T1000 (cell line): ENCODE measurements around the gene XKR3.
"Not testable (repeated sequence)": the region's sequence is repeated elsewhere in the genome, so short reads cannot be mapped to it uniquely, and the experiment has no call there.

Source experiments
- DNase-seq: peaks from one replicate; lab custom pipeline; 2025; ENCODE audit warnings: mixed read lengths; lab: John Stamatoyannopoulos, UW

Gene XKR3

DNA sequence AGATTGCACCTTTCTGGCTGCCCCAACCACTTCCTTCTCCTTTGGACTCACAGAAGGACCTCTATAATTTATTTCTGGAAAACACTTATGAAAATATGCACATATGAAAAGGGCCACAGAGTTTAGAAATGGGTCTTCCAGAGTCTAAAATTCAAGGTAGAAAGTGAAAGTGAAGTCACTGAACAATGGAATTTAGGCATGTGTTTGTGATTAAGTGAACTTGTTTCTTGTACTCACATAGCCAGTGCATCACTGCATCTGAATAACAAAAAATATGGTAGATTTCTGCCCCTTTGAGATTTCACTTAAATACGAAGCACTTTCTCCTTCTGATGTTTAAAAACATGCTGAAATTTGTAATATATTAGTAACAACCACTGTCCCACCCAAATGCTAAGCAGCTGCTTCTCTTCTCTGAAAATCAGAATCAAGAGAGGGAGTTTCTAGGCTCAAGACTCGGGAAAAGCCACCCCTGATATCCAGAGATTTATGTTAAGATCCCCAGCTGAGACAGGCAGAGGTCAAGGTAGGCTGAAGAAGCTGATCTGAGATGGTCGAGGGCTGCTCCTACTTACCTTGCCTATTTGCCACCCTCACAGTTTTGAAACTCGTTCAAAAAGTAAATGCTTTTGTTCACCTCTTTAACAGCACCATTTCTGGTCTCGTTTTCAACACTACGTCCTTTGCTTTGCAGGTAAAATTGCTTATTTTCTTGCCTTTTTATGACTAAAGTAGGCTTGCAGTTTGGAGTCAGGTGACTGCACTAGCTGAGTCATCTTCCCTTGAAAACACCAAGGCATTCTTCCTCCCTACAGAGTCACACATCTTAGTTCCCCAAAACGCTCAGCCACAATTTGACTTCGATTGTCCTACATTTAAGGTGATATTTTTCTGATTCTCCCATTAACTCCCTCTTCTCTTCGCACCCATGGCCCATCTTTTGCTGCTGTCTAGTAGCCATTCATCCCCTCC lies at the start of gene XKR3:
Gene XKR3, minus strand, starts transcription at position 696 of the 972 bp plus-strand sequence. CDS start 17,338 bp downstream, outside the sequence.
- DNase-seq: no peak

DNA sequence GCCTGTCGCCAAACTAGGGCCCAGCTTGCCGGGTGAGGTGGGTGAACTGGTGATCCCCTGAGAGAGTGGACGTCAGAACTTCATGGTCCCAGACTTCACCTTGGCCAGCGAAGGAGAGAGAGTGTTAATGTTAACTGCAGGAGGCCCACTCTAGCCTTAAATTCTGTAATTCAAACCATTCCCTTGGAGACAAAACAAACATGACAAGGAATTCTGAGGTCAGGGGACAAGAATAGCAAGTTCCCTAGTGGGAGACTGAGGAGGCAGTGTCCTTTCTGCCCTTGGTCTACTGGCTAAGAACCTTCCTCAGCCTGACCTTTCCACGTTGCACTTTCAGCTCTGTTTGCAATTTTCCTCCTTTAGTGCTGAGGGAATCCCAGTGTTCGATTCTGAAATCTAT lies 44.4 kb upstream of the XKR3 start:
- DNase-seq: not testable (repeated sequence)

DNA sequence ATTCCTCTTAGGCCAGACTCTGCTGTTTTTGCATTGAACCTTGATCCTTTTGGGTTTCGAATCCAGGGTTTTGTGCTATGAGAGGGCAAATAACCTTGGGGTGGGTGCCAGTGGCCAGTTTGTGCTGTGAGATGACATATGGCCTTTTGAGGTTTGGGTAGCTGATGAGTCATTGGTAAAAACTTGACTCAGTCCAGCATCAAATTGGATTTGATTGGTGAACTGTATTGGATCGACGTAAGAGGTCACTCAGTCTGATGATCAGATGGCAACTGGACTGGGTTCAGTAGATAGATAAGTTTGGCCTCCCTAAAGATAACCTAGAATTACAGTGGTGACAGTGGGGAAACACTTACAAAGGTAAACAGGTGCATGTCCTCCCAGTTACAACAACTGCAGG lies 41.0 kb upstream of the XKR3 start:
- no peak for DNase-seq

DNA sequence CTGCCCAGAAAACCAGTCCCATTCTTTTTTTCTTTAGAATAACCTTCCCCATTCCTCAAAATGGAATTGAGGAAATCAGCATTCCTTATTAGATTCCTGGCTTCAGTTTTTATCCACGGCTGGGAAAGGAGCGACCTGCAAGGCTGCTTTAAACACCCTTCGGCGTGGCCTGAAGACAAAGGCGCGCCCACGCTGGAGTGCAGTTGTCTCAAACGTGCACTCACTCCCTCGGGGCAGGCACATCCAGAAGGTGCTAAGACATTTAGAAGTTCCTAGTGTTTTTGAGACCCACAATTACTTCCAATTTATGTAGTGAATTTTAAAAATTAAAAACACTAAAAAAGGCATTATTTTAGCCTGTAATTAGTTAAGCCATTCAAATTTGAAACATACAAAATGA lies 31.6 kb upstream of the XKR3 start:
- not testable (repeated sequence) for DNase-seq

DNA sequence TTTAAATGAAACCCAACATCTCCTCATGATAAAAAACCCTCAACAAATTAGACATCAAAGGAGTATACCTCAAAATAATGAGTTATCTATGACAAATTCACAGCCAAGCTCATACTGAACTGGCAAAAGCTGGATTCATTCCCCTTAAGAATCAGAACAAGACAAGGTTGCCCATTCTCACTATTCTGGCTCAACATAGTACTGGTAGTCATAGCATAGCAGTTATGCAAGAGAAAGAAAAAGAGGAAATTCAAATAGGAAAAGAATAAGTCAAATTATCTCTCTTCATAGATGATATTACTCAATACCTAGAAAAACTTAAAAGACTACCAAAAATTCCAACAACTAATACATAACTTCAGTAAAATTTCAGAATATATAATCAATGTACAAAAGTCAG lies 29.4 kb upstream of the XKR3 start:
- no peak for DNase-seq

DNA sequence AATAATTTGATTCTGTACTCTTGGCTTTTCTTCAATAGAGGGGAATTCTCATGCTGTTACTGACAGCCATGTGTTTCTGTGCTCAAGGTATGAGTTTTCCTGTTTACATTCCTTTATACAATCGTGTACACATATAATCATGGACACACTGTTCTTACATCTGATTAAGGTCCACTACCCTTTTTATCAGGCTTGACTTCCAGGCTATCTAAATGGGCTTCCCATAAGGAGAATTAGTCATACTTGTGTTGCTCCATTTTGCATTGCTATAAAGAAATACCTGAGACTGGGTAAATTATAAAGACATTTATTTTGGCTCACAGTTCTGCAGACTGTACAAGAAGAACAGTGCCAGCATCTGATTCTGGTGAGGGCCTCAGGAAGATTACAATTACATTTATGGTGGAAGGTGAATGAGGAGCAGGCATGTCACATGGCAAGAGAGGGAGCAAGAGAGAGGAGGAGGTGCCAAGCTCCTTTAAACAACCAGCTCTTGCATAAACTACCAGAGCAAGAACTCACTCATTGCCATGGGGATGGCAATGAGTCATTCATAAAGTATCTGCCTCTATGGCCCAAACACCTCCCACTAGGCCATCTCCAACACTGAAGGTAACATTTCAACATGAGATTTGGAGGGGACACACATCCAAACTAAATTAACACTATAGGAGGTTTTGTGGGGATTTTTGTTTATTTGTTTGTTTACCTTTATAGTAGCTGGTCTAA lies 26.2 kb upstream of the XKR3 start:
- not testable (repeated sequence) for DNase-seq

DNA sequence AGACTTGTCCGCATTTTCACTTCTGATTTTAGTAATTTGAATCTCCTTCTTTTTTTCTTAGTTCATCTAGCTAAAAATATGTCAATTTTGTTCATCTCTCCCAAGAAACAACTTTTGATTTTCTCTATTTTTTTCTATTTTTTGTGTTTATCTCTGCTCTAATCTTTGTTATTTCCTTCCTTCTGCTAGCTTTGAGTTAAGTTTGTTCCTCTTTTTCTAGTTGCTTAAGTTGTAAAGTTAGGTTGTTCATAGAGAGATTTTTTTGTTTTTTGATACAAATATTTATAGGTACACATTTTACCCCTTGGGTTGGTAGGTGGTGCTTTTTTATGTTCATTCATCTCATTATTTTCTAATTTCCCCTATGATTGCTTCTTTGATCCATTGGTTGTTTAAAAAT lies 22.1 kb upstream of the XKR3 start:
- no peak for DNase-seq

DNA sequence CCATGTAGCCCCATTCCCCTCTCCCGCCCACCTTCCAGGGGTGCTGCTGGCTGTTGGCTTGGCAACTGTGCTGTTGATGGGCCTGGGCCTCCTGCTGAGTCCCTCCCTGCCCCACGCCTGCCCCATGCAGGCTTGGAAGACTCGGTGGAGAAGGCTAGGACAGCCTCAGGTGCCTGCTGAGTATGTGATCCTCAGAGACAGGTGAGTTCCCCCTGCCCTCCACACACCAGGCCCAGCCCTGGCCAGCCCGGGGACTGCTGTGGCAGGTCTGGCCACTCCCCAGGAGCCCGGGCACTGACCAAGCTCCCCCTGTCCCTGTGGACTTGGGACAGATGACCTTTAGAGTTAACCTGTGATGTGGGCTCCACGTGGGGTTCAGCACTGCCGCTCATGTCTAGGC lies 20.7 kb upstream of the XKR3 start:
- DNase-seq: no peak

DNA sequence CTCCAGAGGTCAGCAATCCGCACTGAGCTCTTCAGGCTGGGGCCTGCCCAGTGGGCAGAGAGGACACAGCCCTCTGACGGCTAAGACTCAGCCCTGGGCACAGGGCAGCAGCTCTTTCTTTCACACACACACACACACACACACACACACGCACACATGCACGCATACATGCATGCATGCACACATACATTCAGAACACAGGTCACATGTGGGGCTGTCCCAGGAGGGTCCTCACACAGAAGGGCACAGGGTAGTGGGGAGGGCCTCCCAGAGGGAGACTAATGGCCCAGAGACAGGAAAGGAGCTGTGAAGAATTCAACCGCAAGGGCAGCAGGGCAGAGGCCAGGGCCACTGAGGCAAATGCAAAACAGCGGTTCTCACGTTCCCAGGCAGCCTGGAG lies 20.3 kb upstream of the XKR3 start:
- DNase-seq: no peak

DNA sequence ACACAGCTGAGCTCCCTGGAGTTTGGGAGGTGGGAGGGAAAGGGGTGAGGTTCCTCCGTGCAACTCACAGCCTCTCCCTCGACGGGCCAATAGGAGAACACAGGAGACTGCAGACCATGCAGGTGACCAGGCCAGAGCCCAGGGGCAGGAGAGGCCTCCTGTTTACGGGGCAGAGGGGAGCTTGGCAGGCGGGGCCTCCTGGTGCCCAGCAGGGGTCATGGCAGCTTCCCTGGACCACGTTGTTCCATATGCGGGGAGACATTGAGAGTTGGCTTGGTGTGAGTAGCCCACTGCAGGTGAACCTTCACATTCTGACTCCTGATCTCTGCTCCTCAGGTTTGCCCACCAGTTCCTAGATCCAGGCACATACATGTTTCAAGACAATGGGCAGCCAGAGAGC lies 19.3 kb upstream of the XKR3 start:
- no peak for DNase-seq

DNA sequence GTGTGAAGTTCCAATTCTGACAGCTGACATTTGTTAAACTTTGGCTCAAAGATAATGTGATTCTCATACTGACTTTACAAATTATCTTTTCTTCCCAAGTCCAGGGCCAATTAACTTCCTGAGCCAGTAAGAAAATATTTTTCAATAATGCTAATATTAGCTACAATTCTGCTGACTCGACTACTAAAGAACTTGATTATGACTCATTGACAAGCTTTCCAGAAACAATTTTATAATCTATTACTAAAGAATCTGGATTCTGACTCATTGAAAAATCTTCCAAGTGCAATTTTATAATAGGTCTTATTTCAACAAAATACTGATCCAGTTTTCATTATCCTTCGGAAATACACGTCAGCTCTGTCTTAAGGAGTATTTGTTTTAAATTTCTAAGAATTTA lies 12.9 kb upstream of the XKR3 start:
- no peak for DNase-seq

DNA sequence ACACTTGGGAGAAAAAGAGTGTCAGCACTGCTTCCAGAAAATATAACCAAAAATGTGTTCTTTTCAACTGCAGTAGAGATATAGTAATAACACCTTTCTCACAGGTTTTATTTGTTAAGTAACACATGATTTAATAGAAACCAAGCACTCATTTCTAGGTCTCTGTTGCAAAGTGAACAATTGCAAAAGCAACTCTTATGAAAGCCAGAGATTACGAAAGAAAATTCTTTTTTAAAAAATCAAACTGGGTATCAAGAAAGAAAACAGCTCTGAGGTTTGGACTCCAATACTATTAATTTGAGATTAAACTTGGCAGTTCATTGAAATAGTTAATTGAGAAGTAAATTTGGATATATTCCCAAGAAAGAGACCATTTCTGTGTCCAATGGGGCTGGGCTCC lies 9.8 kb upstream of the XKR3 start:
- no peak for DNase-seq

DNA sequence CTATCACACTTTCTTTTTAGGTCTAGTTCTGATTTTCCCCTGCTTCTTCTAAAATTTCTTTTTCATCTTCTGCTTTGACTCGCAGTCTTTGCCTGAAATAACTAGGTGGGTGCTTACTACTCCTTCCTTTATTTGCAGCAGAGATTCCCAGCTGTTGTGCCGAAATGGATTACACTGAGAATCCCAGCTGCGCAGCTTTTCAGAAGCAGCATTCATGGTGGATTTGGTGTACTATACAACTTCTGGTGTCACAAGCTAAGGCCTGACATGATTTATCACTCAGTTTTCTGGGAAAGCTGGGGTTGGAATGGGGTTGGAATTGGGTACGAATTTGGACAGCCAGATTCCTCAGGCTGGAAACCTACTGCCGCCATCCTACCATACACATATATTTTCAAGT lies 6.0 kb upstream of the XKR3 start:
- no peak for DNase-seq

DNA sequence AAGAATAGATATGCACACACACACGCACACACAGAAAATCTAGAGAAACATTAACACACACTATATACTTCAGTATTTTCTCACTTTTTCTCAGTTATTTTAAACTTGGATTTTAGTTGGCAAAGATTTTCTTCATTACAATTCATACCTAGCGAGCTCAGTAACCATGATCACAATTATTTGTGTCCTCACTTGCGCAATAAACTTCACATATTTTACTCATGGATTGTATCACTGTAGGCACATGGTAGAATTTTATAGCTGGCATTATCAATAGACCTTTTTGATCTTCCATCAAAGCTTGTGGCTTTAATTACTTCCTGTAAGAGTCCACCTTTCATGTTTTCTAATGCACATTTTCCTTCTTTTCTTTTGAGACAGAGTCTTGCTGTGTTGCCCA lies 4.8 kb upstream of the XKR3 start:
- DNase-seq: no peak

DNA sequence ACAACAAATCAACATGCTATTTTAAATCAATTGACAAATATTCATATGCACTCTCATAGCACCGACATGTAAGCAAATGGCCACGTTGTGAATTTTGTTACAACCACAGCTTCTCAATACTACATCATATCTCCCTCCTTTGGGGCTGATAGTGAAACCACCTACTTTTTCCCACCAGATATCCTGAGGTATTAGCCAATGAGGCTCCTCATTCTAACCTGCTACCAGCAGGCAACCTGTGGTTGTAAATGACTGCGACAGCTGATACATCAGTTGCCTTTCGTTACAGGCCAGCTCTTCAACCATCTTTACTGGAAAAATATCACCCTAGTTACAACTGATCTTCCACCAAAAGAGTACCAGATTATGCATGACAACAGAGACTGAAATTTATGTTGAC lies 3.7 kb upstream of the XKR3 start:
- no peak for DNase-seq

DNA sequence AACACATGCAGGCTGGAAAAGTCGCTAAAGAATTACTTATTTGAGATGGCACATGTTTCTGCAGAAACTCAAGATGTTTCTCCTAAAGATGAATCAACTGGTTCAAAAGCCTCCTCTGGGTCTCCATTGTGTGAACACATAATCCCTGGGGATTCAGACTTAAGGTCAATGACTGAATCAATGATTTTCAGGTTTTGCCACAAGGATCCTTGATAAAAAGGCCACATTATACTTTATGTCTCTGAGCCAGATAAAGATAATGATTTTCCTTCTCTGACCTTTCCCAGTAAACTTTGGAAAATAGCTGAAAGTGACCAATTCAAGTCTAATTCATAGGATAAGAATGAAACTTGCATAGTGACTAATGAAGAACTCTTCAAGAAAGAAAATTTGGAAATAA lies 2.3 kb upstream of the XKR3 start:
- no peak for DNase-seq

DNA sequence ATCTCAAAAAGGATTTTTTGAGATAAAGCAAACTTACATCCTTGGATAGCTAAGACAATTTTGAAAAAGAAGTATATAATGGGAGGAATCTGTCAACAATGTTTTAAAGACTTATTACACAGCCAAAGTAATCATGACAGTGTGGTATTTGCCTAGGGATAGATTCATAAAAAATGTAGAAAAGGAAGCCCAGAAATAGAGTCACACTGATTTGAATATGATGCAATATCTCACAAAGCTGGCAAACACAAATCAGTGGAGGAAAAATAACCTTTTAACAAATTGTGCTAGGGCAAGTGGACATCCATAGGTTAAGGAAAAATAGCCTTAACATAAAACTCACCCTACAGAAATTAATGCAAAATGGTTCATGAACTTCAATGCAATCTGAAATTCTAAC lies 6.0 kb downstream of the XKR3 start:
- no peak for DNase-seq

DNA sequence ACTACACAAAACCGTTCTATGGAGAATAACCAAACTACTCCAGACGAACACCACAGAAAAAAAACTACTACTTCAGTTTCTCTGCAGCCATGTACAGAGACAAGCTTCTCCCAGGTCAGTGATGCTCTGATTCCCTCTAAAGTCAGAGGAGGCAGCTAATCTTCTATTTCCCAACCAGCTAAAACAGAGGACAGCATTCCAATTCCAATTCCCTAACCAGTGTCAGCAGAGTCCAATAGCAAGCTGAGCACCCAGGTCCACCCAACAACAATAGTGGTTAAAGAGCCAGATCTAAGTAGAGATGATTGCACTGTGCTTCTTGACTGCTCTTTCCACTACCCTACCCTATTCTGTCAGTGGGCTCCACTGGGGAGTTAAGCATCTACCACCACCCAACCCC lies 6.7 kb downstream of the XKR3 start:
- DNase-seq: no peak

DNA sequence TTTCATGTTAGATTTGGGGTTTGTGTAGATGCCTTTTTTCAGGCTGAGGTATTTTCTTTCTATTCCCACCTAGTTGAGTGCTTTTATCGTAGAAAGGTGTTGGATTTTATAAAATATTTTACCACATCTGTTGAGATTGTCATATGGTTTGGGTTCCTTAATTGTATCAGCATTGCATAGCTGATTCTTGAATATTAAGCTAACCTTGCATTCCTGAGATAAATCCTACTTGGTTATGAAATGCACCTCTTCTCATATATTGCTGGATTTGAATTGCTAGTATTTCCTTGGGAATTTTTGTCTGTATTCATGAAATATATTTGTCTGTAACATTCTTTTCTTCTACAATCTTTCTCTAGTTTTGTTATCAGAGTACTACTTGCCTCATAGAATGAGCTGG lies 10.1 kb downstream of the XKR3 start:
- no peak for DNase-seq

DNA sequence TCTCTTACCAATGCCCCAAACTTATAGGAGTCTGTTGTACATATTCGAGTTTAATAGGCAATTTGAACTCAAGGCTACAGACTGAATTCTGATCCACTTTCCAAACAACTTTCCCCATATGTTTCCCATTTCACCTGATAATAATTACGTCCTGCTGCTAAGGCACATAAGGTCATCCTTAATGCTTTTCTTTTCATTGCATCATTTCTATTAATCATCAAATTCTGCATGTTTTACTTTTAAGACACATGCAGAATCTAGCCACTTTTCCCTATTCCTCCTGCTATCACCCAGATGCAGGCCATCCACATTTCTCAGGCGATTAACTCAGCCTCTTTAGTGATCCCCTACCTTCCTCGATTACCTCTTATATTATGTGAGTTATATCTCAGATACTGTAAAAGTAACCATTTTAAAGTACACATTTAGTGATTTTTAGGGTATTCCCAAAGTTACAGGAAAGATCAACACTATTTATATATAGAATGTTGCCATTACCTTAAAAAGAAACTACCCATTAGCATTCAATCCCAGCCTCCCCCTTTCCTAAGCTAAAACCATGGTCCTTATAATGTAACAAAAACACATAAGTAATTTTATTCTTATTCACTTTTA lies 14.9 kb downstream of the XKR3 start:
- no peak for DNase-seq

DNA sequence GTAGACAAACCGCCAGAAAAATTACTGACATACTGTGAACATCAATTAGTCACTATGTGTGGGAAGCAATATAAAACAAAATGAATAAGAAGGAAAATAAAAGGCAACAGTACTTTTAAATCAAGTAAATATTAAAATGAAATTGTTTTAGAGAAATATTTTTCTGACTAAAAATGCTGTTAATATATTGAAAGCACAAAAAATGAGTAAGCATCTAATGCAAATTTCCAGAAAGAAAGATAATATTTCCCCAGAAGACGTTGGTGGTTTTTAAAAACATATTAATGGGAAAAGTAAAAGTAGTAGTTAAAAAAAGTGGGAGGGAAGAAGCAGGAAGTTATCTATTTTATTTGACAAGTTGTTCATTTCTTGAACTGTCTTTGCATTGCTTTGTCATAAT lies 16.5 kb downstream of the XKR3 start:
- no peak for DNase-seq

DNA sequence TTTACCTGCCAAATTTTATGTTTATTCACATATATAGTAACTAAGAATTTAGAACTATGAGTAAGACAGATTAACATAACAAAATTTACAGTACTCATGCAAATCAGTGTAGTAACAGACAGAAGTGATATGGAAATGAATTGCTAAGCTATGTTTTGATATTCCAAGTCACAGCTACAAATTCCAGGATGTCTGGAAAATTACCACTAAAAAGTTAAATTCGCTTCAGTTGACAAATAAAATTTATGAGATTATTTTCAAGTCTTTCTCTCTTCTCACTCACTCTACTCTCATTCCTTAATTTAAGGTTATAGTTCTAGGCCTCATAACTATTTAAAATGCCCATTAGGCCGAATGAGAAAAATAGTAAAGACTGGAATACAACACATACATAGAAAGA lies 18.1 kb downstream of the XKR3 start:
- no peak for DNase-seq

DNA sequence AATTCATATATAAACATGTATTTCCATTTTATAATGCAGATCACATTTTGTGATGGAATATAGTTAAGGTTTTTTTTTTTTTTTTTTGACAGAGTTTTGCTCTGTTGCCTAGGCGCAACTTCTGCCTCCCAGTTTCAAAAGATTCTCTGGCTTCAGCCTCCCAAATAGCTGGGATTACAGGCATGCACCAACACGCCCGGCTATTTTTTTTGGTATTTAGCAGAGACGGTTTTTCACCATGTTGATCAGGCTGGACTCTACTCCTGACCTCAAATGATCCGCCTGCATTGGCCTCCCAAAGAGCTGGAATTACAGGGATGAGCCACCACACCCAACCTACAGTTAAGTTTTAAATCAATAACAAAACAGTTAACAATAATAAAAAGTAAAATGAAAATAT lies 18.8 kb downstream of the XKR3 start:
- no peak for DNase-seq
